ENCODE data around the gene YKT6.

- TF ChIP-seq CTCF (IDR thresholded peaks at IDR 0.05) (no peak), POLR2A (IDR thresholded peaks at IDR 0.05) (no peak)
Observed at GRCh38 chr7:44185729-44186128, 15.0 kb upstream of the YKT6 start.

All from testis (tissue), 2 donors.